ENCODE results near the gene ZMYND11.
A peak's percentile ranks its signal among the peaks of the same experiment; 100 is the strongest.

The ZMYND11 gene

GRCh38 chr10:135132-135600 is at the start of gene ZMYND11:
TSS of gene ZMYND11 (plus strand) at chr10:135455. CDS start at chr10:180013, 44,558 bp downstream.
- peak within 1 kb of the TSS; percentile 72 for H3K4me3 ChIP-seq (ENCODE audit: low read depth, low read length)
- DNase-seq (ENCODE audit: low read depth) = no peak

GRCh38 chr10:86031-86430 is 49.2 kb upstream of the ZMYND11 start:
- no peak overlapping the region for H3K4me3 ChIP-seq (ENCODE audit: low read depth, low read length)
- DNase-seq (ENCODE audit: low read depth) = no peak

- no peak for DNase-seq (ENCODE audit: low read depth)
These were observed 47.8 kb upstream of the ZMYND11 start for GRCh38 chr10:87177-88080.

GRCh38 chr10:88253-88652 is 47.0 kb upstream of the ZMYND11 start:
- no peak for DNase-seq (ENCODE audit: low read depth)
- no peak overlapping the region for H3K4me3 ChIP-seq (ENCODE audit: low read depth, low read length)

More at GRCh38 chr10:87177-88080, 47.8 kb upstream of the ZMYND11 start:
- H3K4me3 ChIP-seq (ENCODE audit: low read depth, low read length) = no peak overlapping the region

- no peak overlapping the region for H3K4me3 ChIP-seq (ENCODE audit: low read depth, low read length)
- no peak for DNase-seq (ENCODE audit: low read depth)
These were observed 46.0 kb upstream of the ZMYND11 start for GRCh38 chr10:89248-89647.

DNA sequence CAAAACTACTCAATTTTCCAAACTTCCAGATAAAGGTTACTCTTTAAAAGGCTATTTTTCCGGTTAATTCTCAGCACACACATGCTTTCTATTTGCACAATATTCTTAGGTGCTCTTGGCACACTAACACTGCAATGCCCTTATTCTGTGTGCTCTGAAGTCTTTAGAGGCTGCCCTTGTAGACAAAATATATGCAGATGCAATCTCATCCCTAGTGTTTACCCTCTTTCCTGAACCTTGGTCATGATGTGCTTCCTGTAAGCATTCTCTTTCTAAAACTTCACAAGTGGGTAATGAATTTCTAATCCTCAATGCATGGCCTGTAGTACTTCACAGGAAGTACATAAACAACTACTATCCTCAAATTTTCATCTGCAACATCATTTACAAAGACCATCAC is 45.1 kb upstream of the ZMYND11 start:
- DNase-seq (ENCODE audit: low read depth) = no peak
- H3K4me3 ChIP-seq (ENCODE audit: low read depth, low read length) = no peak overlapping the region

DNA sequence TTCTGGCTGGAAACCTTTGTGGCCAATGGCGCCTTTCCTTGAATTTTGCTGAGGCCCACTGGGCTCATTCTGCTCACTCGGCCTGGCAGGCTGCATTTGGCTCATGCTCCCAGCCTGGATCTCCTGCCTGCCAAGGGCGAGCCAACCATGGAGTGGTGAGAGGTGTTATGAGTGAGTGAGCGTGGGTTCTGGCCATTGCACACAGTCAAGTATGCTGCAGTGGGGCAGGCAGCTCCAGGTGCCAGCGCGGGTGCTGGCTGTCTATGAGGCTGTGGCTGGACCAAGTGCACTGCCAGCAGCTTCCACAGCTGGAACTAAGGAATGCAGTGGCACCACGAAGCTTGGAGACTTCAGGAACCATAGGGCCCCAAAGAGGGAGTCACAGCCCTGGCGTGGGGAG is 43.9 kb upstream of the ZMYND11 start:
- DNase-seq (ENCODE audit: low read depth) = no peak
- no peak overlapping the region for H3K4me3 ChIP-seq (ENCODE audit: low read depth, low read length)

DNA sequence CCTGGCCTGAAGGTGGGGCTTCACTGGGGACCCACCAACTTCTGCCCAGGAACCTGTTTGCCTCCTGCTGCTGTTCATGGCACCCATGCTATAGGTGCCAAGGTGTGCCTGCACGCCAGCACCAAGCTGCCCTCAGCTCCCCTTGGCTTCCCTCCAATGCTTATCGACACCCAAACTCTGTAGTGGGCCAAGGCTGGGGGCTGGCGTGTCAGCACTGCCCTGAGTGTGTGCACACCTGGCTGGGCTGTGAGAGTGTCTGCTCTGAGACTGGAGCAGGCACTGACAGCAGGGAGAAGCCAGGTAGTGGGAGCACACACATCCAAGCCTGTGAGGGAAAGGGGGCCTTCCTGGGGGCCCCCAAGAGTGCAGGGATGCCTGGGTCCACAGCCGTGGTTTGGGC is 43.1 kb upstream of the ZMYND11 start:
- no peak for DNase-seq (ENCODE audit: low read depth)
- no peak overlapping the region for H3K4me3 ChIP-seq (ENCODE audit: low read depth, low read length)

DNA sequence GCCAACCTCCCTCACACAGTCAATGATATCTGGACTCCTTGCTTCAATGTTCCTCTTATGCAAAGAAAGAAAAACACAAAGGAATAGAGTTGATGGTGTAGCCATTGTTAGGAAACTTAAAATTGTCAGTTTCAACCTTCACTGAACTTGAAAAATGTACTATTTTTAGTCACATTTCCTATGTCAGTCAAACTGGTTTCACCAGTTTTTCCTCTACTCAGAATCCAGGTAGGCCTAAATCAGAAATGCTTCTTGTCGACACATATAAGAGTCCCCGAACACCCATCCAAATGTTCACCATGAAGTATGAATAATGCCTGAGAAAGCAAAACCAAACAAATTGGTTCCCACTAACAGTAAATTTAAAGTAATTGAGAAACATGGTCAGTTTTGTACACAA is 42.4 kb upstream of the ZMYND11 start:
- DNase-seq (ENCODE audit: low read depth) = no peak
- H3K4me3 ChIP-seq (ENCODE audit: low read depth, low read length) = no peak overlapping the region

GRCh38 chr10:94613-95012 is 40.6 kb upstream of the ZMYND11 start:
- DNase-seq (ENCODE audit: low read depth) = no peak
- H3K4me3 ChIP-seq (ENCODE audit: low read depth, low read length) = no peak overlapping the region

DNA sequence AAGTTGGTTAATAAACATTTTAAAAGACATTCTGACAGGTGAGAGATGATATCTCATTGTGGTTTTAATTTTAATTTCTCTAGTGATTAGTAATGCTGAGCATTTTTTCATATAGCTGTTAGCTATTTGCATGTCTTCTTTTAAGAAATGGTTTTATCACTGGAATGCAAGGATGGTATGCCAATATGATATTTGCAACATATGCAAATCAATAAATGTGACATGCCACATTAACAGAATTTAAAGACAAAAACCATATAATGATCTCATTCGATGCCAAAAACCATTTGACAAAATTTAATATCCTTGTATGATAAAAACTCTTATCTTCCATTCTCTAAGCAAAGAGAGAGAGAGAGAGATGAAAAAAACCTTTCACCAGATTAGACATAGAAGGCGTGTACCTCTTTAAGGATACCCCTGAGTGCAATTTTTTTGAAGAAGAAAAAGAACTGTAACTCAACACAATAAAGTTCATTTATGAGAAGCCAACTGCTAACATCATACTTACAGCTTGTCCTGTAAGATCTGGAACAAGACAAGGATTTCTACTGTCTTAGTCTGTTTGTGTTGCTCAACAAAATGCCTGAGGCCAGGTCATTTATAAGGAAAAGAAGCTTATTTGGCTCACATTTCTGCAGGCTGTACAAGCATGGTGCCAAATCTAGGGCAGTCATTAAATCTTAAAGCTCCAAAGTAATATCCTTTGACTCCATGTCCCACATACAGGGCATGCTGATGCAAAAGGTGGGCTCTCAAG is 39.7 kb upstream of the ZMYND11 start:
- DNase-seq (ENCODE audit: low read depth) = no peak
- no peak overlapping the region for H3K4me3 ChIP-seq (ENCODE audit: low read depth, low read length)

DNA sequence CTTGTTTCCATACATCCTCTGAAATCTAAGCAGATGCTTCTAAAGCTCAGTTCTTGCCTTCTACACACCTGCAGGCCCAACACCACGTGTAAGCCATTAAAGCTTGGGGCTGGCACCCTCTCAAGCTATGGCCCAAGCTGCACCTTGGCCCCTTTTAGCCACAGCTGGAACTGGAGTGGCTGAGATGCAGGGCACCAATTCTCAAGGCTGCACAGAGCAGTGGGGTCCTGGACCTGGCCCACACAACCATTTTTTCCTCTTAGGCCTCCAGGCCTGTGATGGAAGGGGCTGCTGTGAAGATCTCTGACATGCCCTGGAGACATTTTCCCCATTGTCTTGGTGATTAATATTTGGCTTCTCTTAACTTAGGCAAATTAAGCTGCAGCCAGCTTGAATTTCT is 38.8 kb upstream of the ZMYND11 start:
- H3K4me3 ChIP-seq (ENCODE audit: low read depth, low read length) = no peak overlapping the region
- DNase-seq (ENCODE audit: low read depth) = no peak

DNA sequence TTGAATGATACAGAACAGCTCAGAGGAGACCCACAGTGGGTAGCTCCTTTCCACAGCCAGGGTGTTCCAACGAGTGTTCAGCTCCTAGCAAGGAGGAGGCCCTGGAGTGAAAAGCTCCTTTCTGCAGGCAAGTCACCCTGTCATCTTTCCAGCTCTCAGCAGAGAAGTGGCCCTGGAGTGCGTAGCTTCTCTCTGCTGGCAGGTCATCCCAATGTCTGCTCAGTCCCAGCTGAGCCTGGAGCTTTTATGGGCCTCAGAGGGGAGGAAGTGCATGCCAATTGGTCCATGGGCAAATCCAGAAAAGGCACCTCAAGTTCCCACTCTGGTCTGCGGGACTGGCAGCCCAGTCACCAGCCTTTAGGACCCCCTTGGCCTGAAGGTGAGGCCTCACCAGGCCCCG is 30.8 kb upstream of the ZMYND11 start:
- DNase-seq (ENCODE audit: low read depth) = no peak
- no peak overlapping the region for H3K4me3 ChIP-seq (ENCODE audit: low read depth, low read length)

GRCh38 chr10:104862-105565 is 30.2 kb upstream of the ZMYND11 start:
- DNase-seq (ENCODE audit: low read depth) = no peak
- H3K4me3 ChIP-seq (ENCODE audit: low read depth, low read length) = no peak overlapping the region

DNA sequence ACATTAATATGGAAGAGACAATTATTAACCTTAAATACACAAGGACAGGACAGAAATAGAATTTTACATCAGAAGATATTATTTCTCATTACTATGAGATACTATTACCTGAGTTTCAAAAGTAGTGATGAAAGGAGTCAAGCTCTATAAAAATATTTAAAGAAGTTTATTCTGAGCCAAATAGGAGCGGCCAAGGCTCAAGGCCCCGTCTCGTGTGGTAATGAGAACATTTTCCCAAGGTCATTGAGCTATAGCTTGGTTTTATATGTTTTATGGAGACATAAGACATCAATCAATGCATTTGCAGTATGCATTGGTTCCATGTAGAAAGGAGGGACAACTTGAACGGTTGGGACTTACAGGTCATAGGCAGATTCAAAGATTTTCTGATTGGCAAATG is 29.4 kb upstream of the ZMYND11 start:
- no peak overlapping the region for H3K4me3 ChIP-seq (ENCODE audit: low read depth, low read length)

DNA sequence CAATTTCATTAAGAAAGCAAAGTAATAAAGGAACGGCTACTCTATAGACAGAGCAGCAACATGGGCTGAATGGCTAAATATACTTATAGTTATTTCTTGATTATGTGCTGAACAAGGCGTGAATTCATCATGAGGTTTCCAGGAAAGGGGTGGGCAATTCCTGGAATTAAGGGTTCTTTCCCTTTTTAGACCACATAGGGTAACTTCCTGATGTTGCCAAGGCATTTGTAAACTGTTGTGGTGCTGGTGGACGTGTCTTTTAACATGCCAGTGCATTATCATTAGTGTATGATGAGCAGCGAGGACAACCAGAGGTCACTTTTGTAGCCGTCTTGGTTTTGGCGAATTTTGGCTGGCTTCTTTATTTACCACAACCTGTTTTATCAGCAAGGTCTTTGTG is 28.5 kb upstream of the ZMYND11 start:
- DNase-seq (ENCODE audit: low read depth) = no peak
- no peak overlapping the region for H3K4me3 ChIP-seq (ENCODE audit: low read depth, low read length)

More for the DNA sequence above, 29.4 kb upstream of the ZMYND11 start:
- DNase-seq (ENCODE audit: low read depth) = no peak

DNA sequence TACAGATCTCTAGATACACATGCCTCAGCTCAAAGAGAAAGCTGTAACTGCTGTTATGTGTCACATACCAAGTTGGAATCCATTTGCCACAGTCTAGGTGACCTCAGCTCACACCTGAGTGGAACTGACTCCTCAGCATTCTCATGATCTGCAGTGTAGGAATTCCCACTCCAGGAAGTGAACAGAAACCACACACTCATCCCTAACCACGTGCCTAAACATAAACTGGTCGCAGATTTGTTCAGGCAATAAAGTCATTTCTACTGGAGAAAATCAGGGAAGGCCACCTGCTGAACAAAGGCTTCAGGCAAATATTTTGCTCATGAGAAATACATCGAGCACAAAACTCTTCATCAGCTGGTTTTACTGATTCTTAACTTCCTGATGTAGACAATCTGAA is 23.0 kb upstream of the ZMYND11 start:
- H3K4me3 ChIP-seq (ENCODE audit: low read depth, low read length) = no peak overlapping the region
- no peak for DNase-seq (ENCODE audit: low read depth)

- DNase-seq (ENCODE audit: low read depth) = no peak
These were observed 10.4 kb upstream of the ZMYND11 start for GRCh38 chr10:124874-125273.

GRCh38 chr10:127612-128432 is 7.4 kb upstream of the ZMYND11 start:
- DNase-seq (ENCODE audit: low read depth) = no peak
- H3K4me3 ChIP-seq (ENCODE audit: low read depth, low read length) = no peak overlapping the region

More at GRCh38 chr10:124874-125273, 10.4 kb upstream of the ZMYND11 start:
- H3K4me3 ChIP-seq (ENCODE audit: low read depth, low read length) = no peak overlapping the region
